CD8-positive, alpha-beta memory T cell (primary cell): ENCODE measurements around the gene LRFN4. TPM values are rescaled to one million over a fixed set of nuclear protein-coding genes. Genes with fewer than 3 reads are reported as not detected.
A peak's percentile ranks its signal among the peaks of the same experiment; 100 is the strongest.

Source experiments
- CTCF ChIA-PET: fragments of 350-600 bp; sonication (Branson Sonifier 250); formaldehyde crosslinking; loops from one replicate; lab custom pipeline; 2021; ENCODE audit warnings: antibody characterized with exemption; lab: Charles Lee
- POLR2A ChIA-PET: fragments of 350-600 bp; sonication (Branson Sonifier 250); formaldehyde crosslinking; loops from one replicate; lab custom pipeline; 2021; ENCODE audit warnings: antibody characterized with exemption; lab: Charles Lee
- DNase-seq, 5 donors: peaks; one replicate each; pipeline versions ENCODE4 v3.0.0 to v3.0.0-alpha.2; 2020 to 2022; ENCODE audit warnings: mixed read lengths in 1 of 5
- H3K27ac ChIP-seq: one replicate; pipeline ENCODE4 v1.7.0; 2013; ENCODE audit warnings: low read depth, mild to moderate bottlenecking, low read length, moderate library complexity
- H3K27me3 ChIP-seq: 2 replicates; pipeline ENCODE4 v1.7.0; 2013; ENCODE audit warnings: low read length, mild to moderate bottlenecking; ENCODE audit not compliant: insufficient read depth, poor library complexity, severe bottlenecking
- H3K36me3 ChIP-seq: 2 replicates; pipeline ENCODE4 v1.7.0; 2013; ENCODE audit warnings: mild to moderate bottlenecking, low read length, moderate library complexity; ENCODE audit not compliant: insufficient read depth
- H3K4me1 ChIP-seq: 2 replicates; pipeline ENCODE4 v1.7.0; 2013; ENCODE audit warnings: mild to moderate bottlenecking, low read length, moderate library complexity; ENCODE audit not compliant: insufficient read depth
- H3K4me3 ChIP-seq: 2 replicates; pipeline ENCODE4 v1.7.0; 2013; ENCODE audit warnings: mild to moderate bottlenecking, low read length
- H3K9me3 ChIP-seq: 2 replicates; pipeline ENCODE4 v1.7.0; 2013; ENCODE audit warnings: mild to moderate bottlenecking, low read length
- H3K27ac Mint-ChIP-seq, 8 donors: one replicate each; pipeline ENCODE4 v1.8.0; 2020 to 2021; ENCODE audit warnings: mixed read lengths in 8 of 8, mild to moderate bottlenecking in 6 of 8, inconsistent platforms in 3 of 8, moderate library complexity in 3 of 8
- H3K27me3 Mint-ChIP-seq, 2 donors: one replicate each; pipeline ENCODE4 v1.8.0; 2020 to 2021; ENCODE audit warnings: mixed read lengths in 2 of 2, mild to moderate bottlenecking in 1 of 2, moderate library complexity in 1 of 2
- H3K36me3 Mint-ChIP-seq, 3 donors: one replicate each; pipeline ENCODE4 v1.8.0; 2020 to 2021; ENCODE audit warnings: mixed read lengths in 3 of 3, inconsistent platforms in 1 of 3, mild to moderate bottlenecking in 1 of 3
- H3K4me1 Mint-ChIP-seq, 3 donors: one replicate each; pipeline ENCODE4 v1.8.0; 2020 to 2021; ENCODE audit warnings: mixed read lengths in 3 of 3, inconsistent platforms in 1 of 3, mild to moderate bottlenecking in 1 of 3
- H3K4me3 Mint-ChIP-seq, 7 donors: one replicate each; pipeline ENCODE4 v1.8.0; 2020 to 2021; ENCODE audit warnings: mixed read lengths in 7 of 7, mild to moderate bottlenecking in 6 of 7, moderate library complexity in 4 of 7, inconsistent platforms in 2 of 7
- H3K9me3 Mint-ChIP-seq, 5 donors: one replicate each; pipeline ENCODE4 v1.8.0; 2020 to 2022; ENCODE audit warnings: mixed read lengths in 5 of 5, mild to moderate bottlenecking in 3 of 5, moderate library complexity in 2 of 5, inconsistent platforms in 1 of 5
- polyA plus RNA-seq: library from polyadenylated mRNA; unstranded; fragments of 300-500 nt; fragmentation: Illumina TruSeq; gene quantifications from one replicate; pipeline ENCODE4 v1.2.3, GENCODE V29; 2021
- total RNA-seq, 2 experiments: library from RNA; stranded (reverse); gene quantifications; one replicate each; pipeline ENCODE4 v1.2.3, GENCODE V29; 2021

The LRFN4 gene
- total and polyA plus RNA-seq, 3 experiments from 2014 or later, result 2.2 to 42.8 (median 35.5) TPM

GRCh38 chr11:66851239-66851596, 5.6 kb upstream of the LRFN4 start:
- Histone ChIP-seq H3K27me3 (no peaks in the 10 kb centered on the region), H3K9me3 (no peaks in the 10 kb centered on the region), H3K4me1 (peaks cover 6% of the 10 kb centered on the region), H3K27ac (no peak overlapping the region), H3K36me3 (no peaks in the 10 kb centered on the region), H3K4me3 (no peak overlapping the region)
- Mint-ChIP-seq H3K9me3 (no peaks in the 10 kb centered on the region), H3K27ac (peak overlapping the region in 1 of 8 donors; percentile 19), H3K36me3 (peaks cover 0 to 17% (median 0%) of the 10 kb centered on the region in 3 donors), H3K4me3 (no peak overlapping the region), H3K27me3 (peaks cover 0 to 1% of the 10 kb centered on the region in 2 donors), H3K4me1 (peaks cover 6 to 7% (median 6%) of the 10 kb centered on the region in 3 donors)
- CTCF ChIA-PET, result interaction anchor here (1.2 kb wide), 1 partner anchor 8 kb away, joined by 5 read pairs; the partner anchor contains the start of gene RCE1
- no peak for DNase-seq
- POLR2A ChIA-PET, result no interaction called here

DNA sequence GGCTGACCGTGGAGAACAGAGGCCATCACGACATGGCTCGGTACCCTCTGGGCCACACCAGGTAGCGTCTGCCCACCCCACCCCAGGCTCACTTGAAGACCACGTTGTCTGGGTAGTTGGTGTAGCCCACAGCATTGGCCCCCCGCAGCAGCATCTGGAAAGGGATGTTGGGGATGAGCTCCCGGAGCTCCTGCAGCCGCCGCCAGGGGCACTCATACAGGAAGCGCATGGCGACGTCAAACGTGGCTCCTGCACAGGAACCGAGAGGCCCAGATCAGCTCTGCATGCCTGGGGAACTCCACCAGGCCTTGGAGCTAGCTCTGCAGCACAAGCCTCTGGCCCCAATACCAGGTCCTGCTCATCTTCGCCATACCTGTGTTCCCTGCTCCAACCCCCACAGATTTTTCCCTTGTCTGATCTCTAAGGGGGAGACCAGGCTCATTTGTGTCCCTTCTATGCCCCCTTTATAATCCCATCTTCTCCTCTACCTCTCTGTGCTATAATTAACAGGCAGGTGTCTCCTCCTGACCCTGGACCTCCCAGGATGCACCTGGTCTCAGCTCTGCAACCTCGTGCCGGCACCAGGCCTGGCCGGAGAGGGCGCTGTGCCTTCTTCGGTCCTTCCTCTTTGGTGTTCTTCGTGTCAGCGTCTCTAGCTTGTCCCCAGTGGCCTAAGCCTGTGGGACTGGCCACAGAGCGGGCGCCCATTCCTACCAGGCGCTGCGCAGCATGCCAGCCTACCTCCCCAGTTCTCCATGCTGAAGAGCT, 5.0 kb upstream of the LRFN4 start:
- Histone ChIP-seq H3K27me3 (no peaks in the 10 kb centered on the region), H3K4me3 (no peak overlapping the region), H3K4me1 (peaks cover 6% of the 10 kb centered on the region), H3K27ac (no peak overlapping the region), H3K36me3 (no peaks in the 10 kb centered on the region), H3K9me3 (no peaks in the 10 kb centered on the region)
- Mint-ChIP-seq H3K4me1 (peaks cover 6 to 7% (median 6%) of the 10 kb centered on the region in 3 donors), H3K9me3 (no peaks in the 10 kb centered on the region), H3K36me3 (peaks cover 0 to 10% (median 0%) of the 10 kb centered on the region in 3 donors), H3K4me3 (peak overlapping the region in 2 of 7 donors; percentile 27 to 74), H3K27me3 (peaks cover 0 to 1% of the 10 kb centered on the region in 2 donors), H3K27ac (no peak overlapping the region)
- DNase-seq, result peak in 1 of 5 donors; percentile 13
- ChIA-PET POLR2A (no interaction called here), CTCF (interaction anchor here (1.2 kb wide), 1 partner anchor 9 kb away, joined by 5 read pairs; the partner anchor contains the start of gene RCE1)

GRCh38 chr11:66852466-66853241, 4.2 kb upstream of the LRFN4 start:
- H3K27me3 ChIP-seq, result no peaks in the 10 kb centered on the region
- Mint-ChIP-seq H3K9me3 (no peaks in the 10 kb centered on the region), H3K4me1 (peaks cover 6 to 7% (median 6%) of the 10 kb centered on the region in 3 donors), H3K27ac (no peak overlapping the region), H3K4me3 (peak overlapping the region in 1 of 7 donors; percentile 55), H3K36me3 (peaks cover 0 to 8% (median 0%) of the 10 kb centered on the region in 3 donors), H3K27me3 (peaks cover 0 to 1% of the 10 kb centered on the region in 2 donors)
- no peaks in the 10 kb centered on the region for H3K36me3 ChIP-seq
- no peak overlapping the region for H3K27ac ChIP-seq
- ChIA-PET POLR2A (interaction anchor here (3.9 kb wide), 1 partner anchor 9 kb away, joined by 45 read pairs; the partner anchor contains the start of gene RCE1), CTCF (interaction anchor here (1.2 to 1.7 kb wide), 2 partner anchors 9 kb away, joined by 4 to 5 read pairs; partner anchors contain the start of gene RCE1)
- peak in 1 of 5 donors; percentile 44 for DNase-seq
- H3K4me3 ChIP-seq, result no peak overlapping the region
- no peaks in the 10 kb centered on the region for H3K9me3 ChIP-seq
- H3K4me1 ChIP-seq, result peaks cover 6% of the 10 kb centered on the region

DNA sequence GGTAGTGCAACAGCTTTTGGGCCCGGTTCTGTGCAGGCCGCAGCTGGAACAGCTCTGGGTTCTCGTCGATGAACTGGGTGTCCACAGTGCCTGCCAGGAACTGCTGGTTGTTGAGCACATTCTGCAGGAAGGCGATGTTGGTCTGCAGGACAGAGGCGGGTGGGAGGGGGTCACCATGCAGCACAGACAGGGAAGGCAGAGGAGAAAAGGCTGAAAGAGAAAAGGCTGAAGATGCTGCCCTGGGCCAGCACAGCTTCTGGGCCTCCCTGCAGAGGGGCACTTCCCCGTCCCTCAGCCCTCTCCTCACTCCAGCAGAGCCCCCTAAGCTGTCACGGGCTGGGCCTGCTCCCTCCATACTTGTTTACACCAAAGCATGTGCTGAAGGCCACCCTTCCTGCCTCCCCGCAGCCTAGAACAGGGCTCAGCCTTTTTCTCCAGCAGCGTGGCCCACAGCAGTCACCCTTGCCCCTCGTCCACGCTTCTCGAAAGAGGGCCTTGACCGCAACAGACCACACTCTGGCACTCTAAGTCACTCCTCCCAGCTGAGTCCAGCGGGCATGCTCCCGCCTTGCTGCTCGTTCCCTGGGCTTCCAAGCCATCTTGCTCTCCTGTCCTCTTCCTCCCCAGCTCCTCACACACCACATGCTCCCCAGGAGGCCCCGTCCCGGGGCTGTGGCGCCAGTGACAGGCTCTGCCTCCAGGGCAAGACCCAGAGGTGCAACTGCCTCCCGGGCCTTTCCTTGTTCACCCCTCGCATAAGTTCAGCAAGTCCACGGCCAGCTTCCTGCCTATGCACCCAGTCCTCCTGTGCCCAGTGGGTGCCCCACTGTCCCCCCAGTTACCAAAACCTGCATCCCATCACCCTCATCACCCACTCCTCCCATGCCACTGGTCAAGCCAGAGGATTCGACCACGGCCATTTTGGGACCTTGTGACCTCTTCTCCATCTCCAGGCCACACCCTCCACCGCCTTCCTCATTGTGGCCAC, 3.3 kb upstream of the LRFN4 start:
- peaks cover 0 to 3% (median 0%) of the 10 kb centered on the region in 3 donors for H3K36me3 Mint-ChIP-seq
- Histone ChIP-seq H3K4me1 (peaks cover 6% of the 10 kb centered on the region), H3K27ac (no peak overlapping the region), H3K27me3 (no peaks in the 10 kb centered on the region), H3K4me3 (no peak overlapping the region), H3K9me3 (no peaks in the 10 kb centered on the region), H3K36me3 (no peaks in the 10 kb centered on the region)
- H3K4me3 Mint-ChIP-seq, result peak overlapping the region in 4 of 7 donors; percentile 28 to 88 (median 52)
- peak overlapping the region in 1 of 8 donors; percentile 64 for H3K27ac Mint-ChIP-seq
- CTCF ChIA-PET, result interaction anchor here (1.7 kb wide), 1 partner anchor 10 kb away, joined by 4 read pairs; the partner anchor contains the start of gene RCE1
- POLR2A ChIA-PET, result interaction anchor here (3.9 kb wide), 1 partner anchor 10 kb away, joined by 45 read pairs; the partner anchor contains the start of gene RCE1
- H3K27me3 Mint-ChIP-seq, result peaks cover 0 to 1% of the 10 kb centered on the region in 2 donors
- H3K4me1 Mint-ChIP-seq, result peaks cover 6 to 7% (median 6%) of the 10 kb centered on the region in 3 donors
- DNase-seq, result no peak
- no peaks in the 10 kb centered on the region for H3K9me3 Mint-ChIP-seq

GRCh38 chr11:66854231-66854661, 2.6 kb upstream of the LRFN4 start:
- H3K4me3 Mint-ChIP-seq, result peak overlapping the region in 3 of 7 donors; percentile 34 to 88 (median 79)
- Histone ChIP-seq H3K27ac (no peak overlapping the region), H3K36me3 (no peaks in the 10 kb centered on the region), H3K4me3 (no peak overlapping the region), H3K4me1 (peaks cover 6% of the 10 kb centered on the region), H3K27me3 (no peaks in the 10 kb centered on the region), H3K9me3 (no peaks in the 10 kb centered on the region)
- H3K4me1 Mint-ChIP-seq, result peaks cover 6 to 7% (median 6%) of the 10 kb centered on the region in 3 donors
- ChIA-PET POLR2A (interaction anchor here (3.9 kb wide), 1 partner anchor 10 kb away, joined by 45 read pairs; the partner anchor contains the start of gene RCE1), CTCF (interaction anchor here (1.7 kb wide), 1 partner anchor 11 kb away, joined by 4 read pairs; the partner anchor contains the start of gene RCE1)
- H3K27me3 Mint-ChIP-seq, result peaks cover 0 to 1% of the 10 kb centered on the region in 2 donors
- no peaks in the 10 kb centered on the region for H3K9me3 Mint-ChIP-seq
- DNase-seq, result peak in 1 of 5 donors; percentile 44
- H3K36me3 Mint-ChIP-seq, result no peaks in the 10 kb centered on the region
- peak overlapping the region in 1 of 8 donors; percentile 64 for H3K27ac Mint-ChIP-seq

GRCh38 chr11:66854729-66855211, 2.1 kb upstream of the LRFN4 start:
- peak in 1 of 5 donors; percentile 19 for DNase-seq
- H3K4me1 Mint-ChIP-seq, result peaks cover 6 to 7% (median 6%) of the 10 kb centered on the region in 3 donors
- CTCF ChIA-PET, result interaction anchor here (1.7 kb wide), 1 partner anchor 11 kb away, joined by 4 read pairs; the partner anchor contains the start of gene RCE1
- peaks cover 0 to 1% of the 10 kb centered on the region in 2 donors for H3K27me3 Mint-ChIP-seq
- Histone ChIP-seq H3K4me3 (no peak overlapping the region), H3K4me1 (peaks cover 6% of the 10 kb centered on the region), H3K27ac (no peak overlapping the region), H3K36me3 (no peaks in the 10 kb centered on the region), H3K27me3 (no peaks in the 10 kb centered on the region), H3K9me3 (no peaks in the 10 kb centered on the region)
- no peaks in the 10 kb centered on the region for H3K9me3 Mint-ChIP-seq
- POLR2A ChIA-PET, result interaction anchor here (3.9 kb wide), 1 partner anchor 11 kb away, joined by 45 read pairs; the partner anchor contains the start of gene RCE1
- H3K27ac Mint-ChIP-seq, result peak overlapping the region in 2 of 8 donors; percentile 64 to 87
- no peaks in the 10 kb centered on the region for H3K36me3 Mint-ChIP-seq
- peak overlapping the region in 6 of 7 donors; percentile 16 to 88 (median 79) for H3K4me3 Mint-ChIP-seq
